Measurements from ENCODE around the gene PRKN.

Gene PRKN

GRCh38 chr6:161850562-161850961, 877.0 kb downstream of the PRKN start:
- TF ChIP-seq EZH2phosphoT487 (IDR thresholded peaks at IDR 0.05; ENCODE audit: low read depth): no peak
- TF ChIP-seq, protein P1, sequence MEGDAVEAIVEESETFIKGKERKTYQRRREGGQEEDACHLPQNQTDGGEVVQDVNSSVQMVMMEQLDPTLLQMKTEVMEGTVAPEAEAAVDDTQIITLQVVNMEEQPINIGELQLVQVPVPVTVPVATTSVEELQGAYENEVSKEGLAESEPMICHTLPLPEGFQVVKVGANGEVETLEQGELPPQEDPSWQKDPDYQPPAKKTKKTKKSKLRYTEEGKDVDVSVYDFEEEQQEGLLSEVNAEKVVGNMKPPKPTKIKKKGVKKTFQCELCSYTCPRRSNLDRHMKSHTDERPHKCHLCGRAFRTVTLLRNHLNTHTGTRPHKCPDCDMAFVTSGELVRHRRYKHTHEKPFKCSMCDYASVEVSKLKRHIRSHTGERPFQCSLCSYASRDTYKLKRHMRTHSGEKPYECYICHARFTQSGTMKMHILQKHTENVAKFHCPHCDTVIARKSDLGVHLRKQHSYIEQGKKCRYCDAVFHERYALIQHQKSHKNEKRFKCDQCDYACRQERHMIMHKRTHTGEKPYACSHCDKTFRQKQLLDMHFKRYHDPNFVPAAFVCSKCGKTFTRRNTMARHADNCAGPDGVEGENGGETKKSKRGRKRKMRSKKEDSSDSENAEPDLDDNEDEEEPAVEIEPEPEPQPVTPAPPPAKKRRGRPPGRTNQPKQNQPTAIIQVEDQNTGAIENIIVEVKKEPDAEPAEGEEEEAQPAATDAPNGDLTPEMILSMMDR (IDR thresholded peaks at IDR 0.05; ENCODE audit: low read depth, low read length): no peak
- no peaks in the 10 kb centered on the region for H3K9me3 ChIP-seq (ENCODE audit: insufficient read depth, low read length)
- H3K27me3 ChIP-seq (ENCODE audit: low read depth, low read length): no peaks in the 10 kb centered on the region
- H4K20me1 ChIP-seq (ENCODE audit: insufficient read depth, low read length): no peaks in the 10 kb centered on the region
- H3K4me1 ChIP-seq (ENCODE audit: low read length): no peaks in the 10 kb centered on the region
- no peak overlapping the region for H2AFZ ChIP-seq (ENCODE audit: low read depth, low read length)
- no peak overlapping the region for H3K27ac ChIP-seq (ENCODE audit: low read length)
- no peak overlapping the region for H3K4me3 ChIP-seq (ENCODE audit: low read length)
- no peaks in the 10 kb centered on the region for H3K36me3 ChIP-seq (replicated peaks; ENCODE audit: low read depth, low read length)
- no peak overlapping the region for H3K9ac ChIP-seq (ENCODE audit: low read length)
- H3K79me2 ChIP-seq (ENCODE audit: low read length): no peaks in the 10 kb centered on the region
- H3K4me2 ChIP-seq (ENCODE audit: low read length): no peak overlapping the region

- H3K27ac ChIP-seq (ENCODE audit: low read length): no peak overlapping the region
These were observed 879.9 kb downstream of the PRKN start for GRCh38 chr6:161847628-161848027.

GRCh38 chr6:161844804-161845203, 882.8 kb downstream of the PRKN start:
- Histone ChIP-seq H3K9ac (ENCODE audit: low read length) (no peak overlapping the region), H3K4me3 (ENCODE audit: low read length) (no peak overlapping the region), H3K9me3 (ENCODE audit: insufficient read depth, low read length) (no peaks in the 10 kb centered on the region), H3K36me3 (replicated peaks; ENCODE audit: low read depth, low read length) (no peaks in the 10 kb centered on the region), H3K4me2 (ENCODE audit: low read length) (no peak overlapping the region), H3K79me2 (ENCODE audit: low read length) (no peaks in the 10 kb centered on the region), H3K27me3 (ENCODE audit: low read depth, low read length) (no peaks in the 10 kb centered on the region), H3K4me1 (ENCODE audit: low read length) (no peaks in the 10 kb centered on the region), H2AFZ (ENCODE audit: low read depth, low read length) (no peak overlapping the region), H3K27ac (ENCODE audit: low read length) (no peak overlapping the region), H4K20me1 (ENCODE audit: insufficient read depth, low read length) (no peaks in the 10 kb centered on the region)
- TF ChIP-seq EZH2phosphoT487 (IDR thresholded peaks at IDR 0.05; ENCODE audit: low read depth): no peak
- TF ChIP-seq, protein P1 (IDR thresholded peaks at IDR 0.05; ENCODE audit: low read depth, low read length): no peak

More at GRCh38 chr6:161847628-161848027, 879.9 kb downstream of the PRKN start:
- Histone ChIP-seq H3K27me3 (ENCODE audit: low read depth, low read length) (no peaks in the 10 kb centered on the region), H3K9me3 (ENCODE audit: insufficient read depth, low read length) (no peaks in the 10 kb centered on the region), H3K4me1 (ENCODE audit: low read length) (no peaks in the 10 kb centered on the region), H3K4me2 (ENCODE audit: low read length) (no peak overlapping the region), H3K36me3 (replicated peaks; ENCODE audit: low read depth, low read length) (no peaks in the 10 kb centered on the region), H2AFZ (ENCODE audit: low read depth, low read length) (no peak overlapping the region), H3K4me3 (ENCODE audit: low read length) (no peak overlapping the region), H3K79me2 (ENCODE audit: low read length) (no peaks in the 10 kb centered on the region), H3K9ac (ENCODE audit: low read length) (no peak overlapping the region), H4K20me1 (ENCODE audit: insufficient read depth, low read length) (no peaks in the 10 kb centered on the region)
- TF ChIP-seq EZH2phosphoT487 (IDR thresholded peaks at IDR 0.05; ENCODE audit: low read depth): no peak
- TF ChIP-seq, protein P1 (IDR thresholded peaks at IDR 0.05; ENCODE audit: low read depth, low read length): no peak

DNA sequence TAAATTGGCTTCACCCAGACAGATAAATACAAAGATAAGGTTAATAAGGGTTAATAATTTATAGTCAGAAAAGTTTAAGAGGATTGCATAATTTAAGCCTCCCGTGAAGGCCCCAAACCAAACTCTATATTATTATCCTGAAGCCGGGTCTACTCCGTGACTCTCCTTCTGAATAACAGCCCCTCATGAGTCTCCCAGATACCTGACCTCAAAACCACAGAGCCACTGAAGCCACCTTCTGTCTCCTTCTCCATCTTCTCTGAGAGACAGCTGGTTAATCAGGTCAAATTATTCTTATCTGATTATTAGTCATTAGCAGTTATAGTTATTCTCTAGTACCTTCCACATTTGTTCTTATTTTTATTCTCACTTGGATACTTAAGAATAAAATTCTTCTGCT, 884.5 kb downstream of the PRKN start:
- no peaks in the 10 kb centered on the region for H3K79me2 ChIP-seq (ENCODE audit: low read length)
- no peaks in the 10 kb centered on the region for H3K27me3 ChIP-seq (ENCODE audit: low read depth, low read length)
- H3K4me2 ChIP-seq (ENCODE audit: low read length): no peak overlapping the region
- no peak overlapping the region for H3K27ac ChIP-seq (ENCODE audit: low read length)
- H4K20me1 ChIP-seq (ENCODE audit: insufficient read depth, low read length): no peaks in the 10 kb centered on the region
- H3K9ac ChIP-seq (ENCODE audit: low read length): no peak overlapping the region
- TF ChIP-seq, protein P1 (IDR thresholded peaks at IDR 0.05; ENCODE audit: low read depth, low read length): no peak
- TF ChIP-seq EZH2phosphoT487 (IDR thresholded peaks at IDR 0.05; ENCODE audit: low read depth): no peak
- no peaks in the 10 kb centered on the region for H3K36me3 ChIP-seq (replicated peaks; ENCODE audit: low read depth, low read length)
- H3K4me3 ChIP-seq (ENCODE audit: low read length): no peak overlapping the region
- no peaks in the 10 kb centered on the region for H3K9me3 ChIP-seq (ENCODE audit: insufficient read depth, low read length)
- no peaks in the 10 kb centered on the region for H3K4me1 ChIP-seq (ENCODE audit: low read length)
- no peak overlapping the region for H2AFZ ChIP-seq (ENCODE audit: low read depth, low read length)

All from OCI-LY3 (cell line).